OCI-LY1 (cell line): Measurements from ENCODE around the gene CADM1.

Source experiments
- H2AFZ ChIP-seq: fragments of 200-600 bp; sonication (generic), shearing (Covaris generic); 2 replicates; pipeline ENCODE4 v1.6.0; 2014; ENCODE audit warnings: antibody characterized with exemption, mild to moderate bottlenecking, low read length
- H3F3A ChIP-seq: fragments of 200-600 bp; sonication (generic), shearing (Covaris generic); 2 replicates; pipeline ENCODE4 v1.6.0; 2014; ENCODE audit warnings: mild to moderate bottlenecking, antibody characterized with exemption, low read length, moderate library complexity; ENCODE audit not compliant: insufficient read depth
- H3K27ac ChIP-seq: fragments of 200-600 bp; sonication (generic); 2 replicates; pipeline ENCODE4 v1.5.1; 2014; ENCODE audit warnings: low read length, mixed run types, mild to moderate bottlenecking, low read depth; ENCODE audit not compliant: poor library complexity, severe bottlenecking
- H3K27me3 ChIP-seq: fragments of 200-600 bp; sonication (generic); 2 replicates; pipeline ENCODE4 v1.6.0; 2014; ENCODE audit warnings: antibody characterized with exemption, mild to moderate bottlenecking, low read length, moderate library complexity; ENCODE audit not compliant: insufficient read depth
- H3K36me3 ChIP-seq: fragments of 200-600 bp; sonication (generic); 2 replicates; pipeline ENCODE4 v1.6.1; 2014; ENCODE audit warnings: mild to moderate bottlenecking, antibody characterized with exemption, low read length, moderate library complexity, mixed read lengths; ENCODE audit not compliant: insufficient read depth
- H3K4me1 ChIP-seq: fragments of 200-600 bp; sonication (generic); 2 replicates; pipeline ENCODE4 v1.5.1; 2014; ENCODE audit warnings: mild to moderate bottlenecking, low read length, moderate library complexity; ENCODE audit not compliant: insufficient read depth, severe bottlenecking
- H3K4me2 ChIP-seq: fragments of 200-600 bp; sonication (generic), shearing (Covaris generic); 2 replicates; pipeline ENCODE4 v1.6.1; 2014; ENCODE audit warnings: low read length
- H3K4me3 ChIP-seq: fragments of 200-600 bp; sonication (generic); 2 replicates; pipeline ENCODE4 v1.5.1; 2014; ENCODE audit warnings: low read length, low read depth, mild to moderate bottlenecking, mixed read lengths; ENCODE audit not compliant: poor library complexity, severe bottlenecking
- H3K79me2 ChIP-seq: fragments of 200-600 bp; shearing (Covaris generic); 2 replicates; pipeline ENCODE4 v1.6.1; 2016; ENCODE audit warnings: mixed run types, low read length, mixed read lengths; ENCODE audit not compliant: insufficient read depth
- H3K9ac ChIP-seq: fragments of 200-600 bp; sonication (generic), shearing (Covaris generic); 2 replicates; pipeline ENCODE4 v1.6.1; 2014; ENCODE audit warnings: mild to moderate bottlenecking, low read length, mixed read lengths
- H3K9me2 ChIP-seq: fragments of 200-600 bp; sonication (generic), shearing (Covaris generic); 2 replicates; pipeline ENCODE4 v1.6.1; 2014; ENCODE audit warnings: low read depth, mild to moderate bottlenecking, low read length, mixed read lengths
- H3K9me3 ChIP-seq: fragments of 200-600 bp; shearing (Covaris generic); 2 replicates; pipeline ENCODE4 v1.6.1; 2014; ENCODE audit warnings: low read length, mixed read lengths
- H4K20me1 ChIP-seq: fragments of 200-600 bp; sonication (generic), shearing (Covaris generic); 2 replicates; pipeline ENCODE4 v1.6.0; 2016; ENCODE audit warnings: mild to moderate bottlenecking, low read length; ENCODE audit not compliant: insufficient read depth
- EZH2 ChIP-seq: fragments of 200-600 bp; sonication (generic), shearing (Covaris generic); IDR thresholded peaks from 2 replicates; pipeline ENCODE4 v1.8.0; 2017; ENCODE audit warnings: borderline replicate concordance, mixed run types, mild to moderate bottlenecking, antibody characterized with exemption, low read length, moderate library complexity, mixed read lengths
- TF ChIP-seq, protein P1 (sequence below): fragments of 200-600 bp; sonication (generic), shearing (Covaris generic); IDR thresholded peaks from 2 replicates; pipeline ENCODE4 v1.5.1; 2017; ENCODE audit warnings: mild to moderate bottlenecking, antibody characterized with exemption, low read length, moderate library complexity, mixed read lengths

CADM1 gene

DNA sequence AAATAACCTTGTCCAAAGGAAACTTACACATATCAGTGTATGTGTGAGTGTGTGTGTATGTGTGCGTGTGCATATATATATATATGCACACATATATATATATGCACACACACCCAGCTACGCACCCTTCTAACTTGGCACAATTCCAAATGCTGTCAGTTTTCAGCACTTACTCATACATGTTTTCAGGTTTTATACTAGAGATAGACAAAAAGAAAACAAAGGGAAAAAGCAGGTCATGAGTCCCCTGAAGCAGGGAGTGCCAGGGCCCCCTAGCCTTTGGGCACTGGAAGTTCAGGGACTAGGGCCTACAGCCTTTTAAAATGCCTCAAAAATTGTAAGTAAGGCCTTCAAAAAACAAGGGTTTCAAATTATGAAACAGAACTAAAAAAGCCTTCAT is 265.4 kb downstream of the CADM1 start:
- H3K4me2 ChIP-seq: no peak overlapping the region
- H3F3A ChIP-seq: no peaks in the 10 kb centered on the region
- no peaks in the 10 kb centered on the region for H3K27me3 ChIP-seq
- peaks cover 25% of the 10 kb centered on the region for H3K4me1 ChIP-seq
- no peak overlapping the region for H3K4me3 ChIP-seq
- H4K20me1 ChIP-seq: no peaks in the 10 kb centered on the region
- H3K27ac ChIP-seq: no peak overlapping the region
- H3K9me3 ChIP-seq: no peaks in the 10 kb centered on the region
- H2AFZ ChIP-seq: no peak overlapping the region
- H3K9ac ChIP-seq: no peak overlapping the region
- H3K36me3 ChIP-seq: no peaks in the 10 kb centered on the region
- no peaks in the 10 kb centered on the region for H3K9me2 ChIP-seq
- H3K79me2 ChIP-seq: no peaks in the 10 kb centered on the region
- TF ChIP-seq, protein P1, sequence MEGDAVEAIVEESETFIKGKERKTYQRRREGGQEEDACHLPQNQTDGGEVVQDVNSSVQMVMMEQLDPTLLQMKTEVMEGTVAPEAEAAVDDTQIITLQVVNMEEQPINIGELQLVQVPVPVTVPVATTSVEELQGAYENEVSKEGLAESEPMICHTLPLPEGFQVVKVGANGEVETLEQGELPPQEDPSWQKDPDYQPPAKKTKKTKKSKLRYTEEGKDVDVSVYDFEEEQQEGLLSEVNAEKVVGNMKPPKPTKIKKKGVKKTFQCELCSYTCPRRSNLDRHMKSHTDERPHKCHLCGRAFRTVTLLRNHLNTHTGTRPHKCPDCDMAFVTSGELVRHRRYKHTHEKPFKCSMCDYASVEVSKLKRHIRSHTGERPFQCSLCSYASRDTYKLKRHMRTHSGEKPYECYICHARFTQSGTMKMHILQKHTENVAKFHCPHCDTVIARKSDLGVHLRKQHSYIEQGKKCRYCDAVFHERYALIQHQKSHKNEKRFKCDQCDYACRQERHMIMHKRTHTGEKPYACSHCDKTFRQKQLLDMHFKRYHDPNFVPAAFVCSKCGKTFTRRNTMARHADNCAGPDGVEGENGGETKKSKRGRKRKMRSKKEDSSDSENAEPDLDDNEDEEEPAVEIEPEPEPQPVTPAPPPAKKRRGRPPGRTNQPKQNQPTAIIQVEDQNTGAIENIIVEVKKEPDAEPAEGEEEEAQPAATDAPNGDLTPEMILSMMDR: peak; percentile 44
- TF ChIP-seq EZH2: no peak

DNA sequence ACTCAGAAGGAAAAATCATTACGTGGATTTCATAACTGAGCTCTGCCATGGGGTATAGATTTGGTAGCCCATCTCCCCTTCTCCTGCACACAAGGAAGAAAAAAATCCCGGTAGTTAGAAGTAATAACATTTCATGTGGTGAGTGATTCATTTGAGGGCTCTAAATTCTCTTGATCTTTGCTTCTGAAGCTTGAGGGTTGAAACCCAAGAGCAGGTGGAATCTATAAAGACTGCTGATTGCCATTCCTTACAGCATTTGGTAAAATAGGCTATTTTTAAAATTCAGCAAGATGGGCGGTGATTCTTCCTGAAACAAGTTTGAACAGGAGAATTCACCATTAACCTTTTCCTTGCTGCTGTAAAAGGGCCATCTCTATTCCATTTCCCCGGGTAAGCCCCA is 266.1 kb downstream of the CADM1 start:
- TF ChIP-seq, protein P1: no peak
- no peak for TF ChIP-seq EZH2
- peaks cover 25% of the 10 kb centered on the region for H3K4me1 ChIP-seq
- no peak overlapping the region for H3K4me2 ChIP-seq
- H3K9ac ChIP-seq: no peak overlapping the region
- H2AFZ ChIP-seq: no peak overlapping the region
- H3K27ac ChIP-seq: peak overlapping the region; percentile 1
- H3F3A ChIP-seq: no peaks in the 10 kb centered on the region
- H3K4me3 ChIP-seq: no peak overlapping the region
- H4K20me1 ChIP-seq: no peaks in the 10 kb centered on the region
- H3K27me3 ChIP-seq: no peaks in the 10 kb centered on the region
- no peaks in the 10 kb centered on the region for H3K36me3 ChIP-seq
- no peaks in the 10 kb centered on the region for H3K9me2 ChIP-seq
- H3K9me3 ChIP-seq: no peaks in the 10 kb centered on the region
- H3K79me2 ChIP-seq: no peaks in the 10 kb centered on the region

DNA sequence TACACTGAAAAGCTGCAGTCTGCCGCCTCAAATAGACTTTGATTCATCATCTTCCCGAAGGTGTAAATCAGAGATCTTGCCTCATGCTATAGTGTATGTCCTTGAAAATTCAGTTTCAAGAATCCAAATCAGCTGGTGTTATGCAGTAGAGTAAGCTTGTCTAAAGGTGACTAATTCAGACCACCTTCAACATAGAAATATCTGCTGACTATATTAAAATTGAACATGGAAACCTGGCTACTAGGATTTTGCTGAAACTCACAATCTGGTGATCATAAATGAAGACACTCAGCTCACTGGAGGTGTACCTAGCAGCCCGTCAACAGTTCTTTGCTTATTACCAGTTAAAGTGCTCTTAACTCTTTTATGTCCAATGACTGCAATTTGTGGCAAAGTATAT is 266.6 kb downstream of the CADM1 start:
- no peak overlapping the region for H3K4me2 ChIP-seq
- H4K20me1 ChIP-seq: no peaks in the 10 kb centered on the region
- no peak for TF ChIP-seq EZH2
- TF ChIP-seq, protein P1: no peak
- H2AFZ ChIP-seq: no peak overlapping the region
- H3K36me3 ChIP-seq: no peaks in the 10 kb centered on the region
- no peak overlapping the region for H3K4me3 ChIP-seq
- H3K9me3 ChIP-seq: no peaks in the 10 kb centered on the region
- peak overlapping the region; percentile 1 for H3K27ac ChIP-seq
- H3K9ac ChIP-seq: no peak overlapping the region
- peaks cover 25% of the 10 kb centered on the region for H3K4me1 ChIP-seq
- H3K27me3 ChIP-seq: no peaks in the 10 kb centered on the region
- H3F3A ChIP-seq: no peaks in the 10 kb centered on the region
- H3K9me2 ChIP-seq: no peaks in the 10 kb centered on the region
- no peaks in the 10 kb centered on the region for H3K79me2 ChIP-seq
